GM23338 (cell line): ENCODE results near the gene CYP2D6. TPM values are rescaled to one million over a fixed set of nuclear protein-coding genes. Genes with fewer than 3 reads are reported as not detected.

Source experiments
- ATAC-seq: fragments of 200-7000 bp; cut with Tn5 transposase; 3 replicates; pipeline ENCODE4 v1.9.1; 2020
- DNase-seq: peaks from one replicate; pipeline ENCODE4 v3.0.0-alpha.2; 2015; ENCODE audit warnings: low spot score
- H2AFZ ChIP-seq: fragments of 200-600 bp; sonication (generic); 2 replicates; pipeline ENCODE4 v1.8.0; 2016; ENCODE audit warnings: antibody characterized with exemption, mild to moderate bottlenecking, moderate library complexity
- H3F3A ChIP-seq: fragments of 200-600 bp; sonication (generic); replicated peaks from 2 replicates; pipeline ENCODE4 v1.8.0; 2017; ENCODE audit warnings: antibody characterized with exemption, mixed run types, low read depth
- H3K27ac ChIP-seq: fragments of 200-600 bp; sonication (generic); 2 replicates; pipeline ENCODE4 v1.6.1; 2016; ENCODE audit warnings: low read depth
- H3K27me3 ChIP-seq: fragments of 200-600 bp; sonication (generic); 2 replicates; pipeline ENCODE4 v1.8.0; 2016; ENCODE audit warnings: mild to moderate bottlenecking, mixed run types, moderate library complexity; ENCODE audit not compliant: insufficient read depth
- H3K36me3 ChIP-seq: fragments of 200-600 bp; sonication (generic); 2 replicates; pipeline ENCODE4 v1.8.0; 2016; ENCODE audit warnings: mild to moderate bottlenecking; ENCODE audit not compliant: insufficient read depth
- H3K4me1 ChIP-seq: fragments of 200-600 bp; sonication (generic); 2 replicates; pipeline ENCODE4 v1.8.0; 2016; ENCODE audit warnings: mild to moderate bottlenecking, moderate library complexity; ENCODE audit not compliant: insufficient read depth
- H3K4me2 ChIP-seq: fragments of 200-600 bp; sonication (generic); 2 replicates; pipeline ENCODE4 v1.7.1; 2017; ENCODE audit warnings: mixed run types
- H3K4me3 ChIP-seq: fragments of 200-600 bp; sonication (generic); 2 replicates; pipeline ENCODE4 v1.6.1; 2016; ENCODE audit warnings: mixed run types
- H3K79me2 ChIP-seq: fragments of 200-600 bp; sonication (generic); replicated peaks from 2 replicates; pipeline ENCODE4 v1.8.0; 2017; ENCODE audit warnings: mild to moderate bottlenecking; ENCODE audit not compliant: insufficient read depth
- H3K9me2 ChIP-seq: fragments of 200-600 bp; sonication (generic); 2 replicates; pipeline ENCODE4 v1.8.0; 2017; ENCODE audit not compliant: insufficient read depth
- H4K20me1 ChIP-seq: fragments of 200-600 bp; sonication (generic); replicated peaks from 2 replicates; pipeline ENCODE4 v1.8.0; 2017; ENCODE audit warnings: mild to moderate bottlenecking; ENCODE audit not compliant: insufficient read depth
- H3K27ac Mint-ChIP-seq: 2 replicates; pipeline ENCODE4 v1.8.0; 2020; ENCODE audit warnings: inconsistent platforms, mild to moderate bottlenecking, moderate library complexity, mixed read lengths
- H3K27me3 Mint-ChIP-seq: 3 replicates; pipeline ENCODE4 v1.8.0; 2022; ENCODE audit warnings: low read depth, mild to moderate bottlenecking, moderate library complexity, mixed read lengths, inconsistent platforms; ENCODE audit not compliant: insufficient read depth, poor library complexity
- H3K36me3 Mint-ChIP-seq: 3 replicates; pipeline ENCODE4 v1.8.0; 2021; ENCODE audit warnings: low read depth, mild to moderate bottlenecking, inconsistent platforms, moderate library complexity, mixed read lengths
- H3K4me1 Mint-ChIP-seq: 3 replicates; pipeline ENCODE4 v1.8.0; 2020; ENCODE audit warnings: mild to moderate bottlenecking, inconsistent platforms, mixed read lengths
- H3K4me3 Mint-ChIP-seq: 3 replicates; pipeline ENCODE4 v1.8.0; 2021; ENCODE audit warnings: moderate library complexity, mild to moderate bottlenecking, inconsistent platforms, mixed read lengths
- H3K9me3 Mint-ChIP-seq: 3 replicates; pipeline ENCODE4 v1.8.0; 2020; ENCODE audit warnings: moderate library complexity, mild to moderate bottlenecking, inconsistent platforms, mixed read lengths
- CREB1 ChIP-seq: fragments of 250-450 bp; sonication (Bioruptor Pico); IDR thresholded peaks from 2 replicates; pipeline ENCODE4 v1.5.0; 2020; ENCODE audit warnings: low read depth, mild to moderate bottlenecking, moderate library complexity
- CTCF ChIP-seq, 2 experiments: fragments of 200-600 bp in 1 of 2; sonication (generic) in 1 of 2; conservative IDR thresholded peaks; 2 replicates each; pipeline versions ENCODE4 v1.5.1 to v1.6.1; 2016 to 2017; ENCODE audit warnings: antibody characterized with exemption in 2 of 2, low read depth in 2 of 2, mild to moderate bottlenecking in 2 of 2, moderate library complexity in 1 of 2
- EZH2phosphoT487 ChIP-seq: fragments of 200-600 bp; sonication (generic); IDR thresholded peaks from one replicate; pipeline ENCODE4 v1.8.1; 2018; ENCODE audit warnings: antibody characterized with exemption; ENCODE audit not compliant: unreplicated experiment
- JUNB ChIP-seq: IDR thresholded peaks from one replicate; pipeline ENCODE4 v1.6.1; 2016; ENCODE audit warnings: antibody characterized with exemption; ENCODE audit not compliant: unreplicated experiment
- NANOG ChIP-seq: IDR thresholded peaks from 2 replicates; pipeline ENCODE4 v1.6.1; 2016; ENCODE audit warnings: antibody characterized with exemption, borderline replicate concordance
- POLR2AphosphoS5 ChIP-seq: IDR thresholded peaks from 2 replicates; pipeline ENCODE4 v1.6.1; 2016; ENCODE audit warnings: antibody characterized with exemption, low read depth
- REST ChIP-seq: IDR thresholded peaks from one replicate; pipeline ENCODE4 v1.6.1; 2018; ENCODE audit warnings: antibody characterized with exemption; ENCODE audit not compliant: unreplicated experiment
- ZNF114 ChIP-seq: fragments of 250-450 bp; sonication (Bioruptor Pico); IDR thresholded peaks from 2 replicates; pipeline ENCODE4 v1.5.0; 2020; ENCODE audit warnings: mild to moderate bottlenecking, moderate library complexity
- ZNF331 ChIP-seq: fragments of 250-450 bp; sonication (Bioruptor Pico); IDR thresholded peaks from 2 replicates; pipeline ENCODE4 v1.5.0; 2020; ENCODE audit warnings: low read depth, mild to moderate bottlenecking, moderate library complexity
- polyA plus RNA-seq: library from polyadenylated mRNA; unstranded; fragments of >200 nt; fragmentation: Nextera tagmentation; extraction: Ambion mirVana; gene quantifications from 2 replicates; pipeline ENCODE4 v1.2.1, GENCODE V29; 2016
- total RNA-seq: library from RNA; depleted of rRNA; stranded (reverse); fragments of >200 nt; shearing (Covaris generic); gene quantifications from 2 replicates; pipeline ENCODE4 v1.2.3, GENCODE V29; 2014

The CYP2D6 gene
- total and polyA plus RNA-seq, 2 experiments from 2014 or later, result 1.2 to 1.3 TPM

- Histone ChIP-seq H3K9me2 (no peaks in the 10 kb centered on the region), H2AFZ (no peak overlapping the region), H3K36me3 (peaks cover 5% of the 10 kb centered on the region; the same call in 1 of the 2 replicates), H3K4me1 (peaks cover 8% of the 10 kb centered on the region; the same call in 1 of the 2 replicates), H3K27ac (no peak overlapping the region), H3K27me3 (no peaks in the 10 kb centered on the region), H3K4me3 (no peak overlapping the region), H4K20me1 (peaks cover 34% of the 10 kb centered on the region), H3F3A (0 out of 2 replicates have a peak, but pooled peaks cover 9% of the 10 kb centered on the region), H3K4me2 (no peak overlapping the region), H3K79me2 (peaks cover 13% of the 10 kb centered on the region)
- ATAC-seq (peak; percentile 94), DNase-seq (peak; percentile 93)
- H3K27me3 Mint-ChIP-seq, result peaks cover 4% of the 10 kb centered on the region
- no peak overlapping the region for H3K4me3 Mint-ChIP-seq
- H3K36me3 Mint-ChIP-seq, result peaks cover 19% of the 10 kb centered on the region
- no peaks in the 10 kb centered on the region; the same call in 2 of the 3 replicates for H3K9me3 Mint-ChIP-seq
- H3K27ac Mint-ChIP-seq, result no peak overlapping the region
- no peak for TF ChIP-seq REST
- peak; percentile 98 to 100 for TF ChIP-seq CTCF (conservative IDR thresholded peaks at IDR 0.05; ENCODE audit: low read depth in 2 of 2)
- peaks cover 39% of the 10 kb centered on the region for H3K4me1 Mint-ChIP-seq
Measured at GRCh38 chr22:42169055-42169469, 38.5 kb upstream of the CYP2D6 start.

- H3K27ac ChIP-seq, result no peak overlapping the region
- no peak overlapping the region for H3K4me2 ChIP-seq
- Mint-ChIP-seq H3K36me3 (peaks cover 19% of the 10 kb centered on the region), H3K27me3 (peaks cover 4% of the 10 kb centered on the region), H3K27ac (no peak overlapping the region), H3K4me1 (peaks cover 39% of the 10 kb centered on the region), H3K4me3 (no peak overlapping the region), H3K9me3 (no peaks in the 10 kb centered on the region; the same call in 2 of the 3 replicates)
- no peaks in the 10 kb centered on the region for H3K9me2 ChIP-seq
- ATAC-seq (no peak), DNase-seq (no peak)
- peaks cover 8% of the 10 kb centered on the region; the same call in 1 of the 2 replicates for H3K4me1 ChIP-seq
- H3K79me2 ChIP-seq, result peaks cover 13% of the 10 kb centered on the region
- 0 out of 2 replicates have a peak, but pooled peaks cover 9% of the 10 kb centered on the region for H3F3A ChIP-seq
- peaks cover 5% of the 10 kb centered on the region; the same call in 1 of the 2 replicates for H3K36me3 ChIP-seq
- H3K27me3 ChIP-seq, result no peaks in the 10 kb centered on the region
- no peak overlapping the region for H2AFZ ChIP-seq
- peaks cover 34% of the 10 kb centered on the region for H4K20me1 ChIP-seq
- no peak overlapping the region for H3K4me3 ChIP-seq
- TF ChIP-seq NANOG (no peak), POLR2AphosphoS5 (no peak), JUNB (no peak), EZH2phosphoT487 (no peak), ZNF331 (CRISPR knock-in tag) (no peak), CREB1 (CRISPR knock-in tag) (no peak), ZNF114 (CRISPR knock-in tag) (no peak), REST (no peak)
Measured at GRCh38 chr22:42168476-42168875, 37.9 kb upstream of the CYP2D6 start.
